HG03103 (cell line): ENCODE measurements around the gene GPR173.

Source experiments
- ATAC-seq: cut with Tn5 transposase; IDR thresholded peaks from one replicate; pipeline ENCODE4 v1.9.1; 2021; ENCODE audit warnings: low read depth; ENCODE audit not compliant: unreplicated experiment

The GPR173 gene

DNA sequence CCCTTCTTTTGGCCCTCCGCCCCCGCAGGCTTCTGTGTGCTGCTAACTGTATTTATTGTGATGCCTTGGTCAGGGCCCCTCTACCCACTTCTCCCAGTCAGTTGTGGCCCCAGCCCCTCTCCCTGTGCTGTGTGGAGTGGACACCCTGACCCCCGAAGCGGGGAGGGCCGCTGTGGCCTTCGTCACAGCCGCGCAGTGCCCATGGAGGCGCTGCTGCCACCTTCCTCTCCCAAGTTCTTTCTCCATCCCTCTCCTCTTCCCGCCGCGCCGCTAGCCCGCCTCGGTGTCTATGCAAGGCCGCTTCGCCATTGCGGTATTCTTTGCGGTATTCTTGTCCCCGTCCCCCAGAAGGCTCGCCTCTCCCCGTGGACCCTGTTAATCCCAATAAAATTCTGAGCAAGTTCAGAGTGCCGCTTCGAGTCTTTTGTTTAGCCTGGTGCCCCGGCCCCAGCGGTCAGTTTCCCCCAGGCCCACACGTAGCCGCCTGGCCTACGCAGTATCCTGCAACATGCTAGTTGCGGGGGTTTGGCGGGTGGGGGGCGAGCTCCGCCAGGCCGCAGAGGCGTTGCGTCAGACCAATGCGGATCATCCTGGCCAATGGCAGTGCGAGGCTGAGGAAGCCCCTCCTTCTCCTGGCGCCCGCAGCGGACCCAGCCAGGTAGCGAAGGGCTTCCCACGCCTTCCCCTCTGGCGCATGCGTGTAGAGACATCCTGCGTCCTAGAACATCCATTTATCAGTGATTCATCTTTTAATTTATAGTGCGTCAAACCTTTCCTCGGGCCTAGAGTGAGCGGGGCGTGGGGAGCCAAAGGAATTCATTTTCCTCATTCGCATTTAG, 39.8 kb downstream of the GPR173 start:
- no peak for ATAC-seq

DNA sequence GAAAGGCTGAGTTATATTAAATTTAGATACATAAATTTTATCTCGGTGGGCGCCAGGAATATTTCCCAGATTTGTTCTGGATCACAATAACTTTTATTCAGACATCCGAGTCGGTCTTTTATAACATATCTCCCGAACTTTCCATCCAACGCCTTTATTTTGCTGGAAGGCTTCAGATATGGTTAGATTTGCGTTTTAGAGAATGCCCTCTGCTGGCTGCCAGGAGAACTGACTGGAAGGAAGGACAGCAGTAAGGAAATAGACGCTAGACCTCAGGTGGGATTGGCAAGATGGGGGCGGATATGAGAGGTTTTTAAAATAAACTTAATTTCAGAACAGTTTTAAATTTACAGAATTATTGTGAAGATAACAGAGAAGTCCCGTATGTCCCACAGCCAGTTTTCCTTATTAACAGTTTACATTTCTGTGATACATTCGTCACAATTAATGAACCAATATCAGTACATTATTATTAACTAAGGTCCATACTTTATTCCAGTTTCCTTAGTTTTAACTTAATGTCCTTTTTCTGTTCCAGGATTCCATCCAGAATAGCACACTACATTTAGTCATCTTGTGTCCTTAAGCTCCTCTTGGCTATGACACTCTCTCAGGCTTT, 40.7 kb downstream of the GPR173 start:
- no peak for ATAC-seq

DNA sequence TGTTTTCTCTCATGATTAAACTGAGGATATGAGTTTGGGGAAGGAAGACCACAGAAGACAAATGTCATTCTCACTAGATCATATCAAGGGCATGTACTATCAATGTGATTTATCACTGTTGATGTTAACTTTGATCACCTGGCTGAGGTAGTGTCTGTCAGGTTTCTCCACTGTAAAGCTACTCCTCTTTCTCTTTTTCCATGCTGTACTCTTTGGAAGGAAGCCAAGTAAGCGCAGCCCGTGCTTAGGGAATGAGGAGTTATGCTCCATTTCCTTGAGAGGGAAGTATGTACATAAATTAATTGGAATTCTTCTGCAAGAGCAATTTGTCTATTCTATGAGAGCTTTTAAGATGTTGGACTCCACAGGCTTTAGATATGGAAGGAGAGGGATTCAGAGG, 41.3 kb downstream of the GPR173 start:
- no peak for ATAC-seq

DNA sequence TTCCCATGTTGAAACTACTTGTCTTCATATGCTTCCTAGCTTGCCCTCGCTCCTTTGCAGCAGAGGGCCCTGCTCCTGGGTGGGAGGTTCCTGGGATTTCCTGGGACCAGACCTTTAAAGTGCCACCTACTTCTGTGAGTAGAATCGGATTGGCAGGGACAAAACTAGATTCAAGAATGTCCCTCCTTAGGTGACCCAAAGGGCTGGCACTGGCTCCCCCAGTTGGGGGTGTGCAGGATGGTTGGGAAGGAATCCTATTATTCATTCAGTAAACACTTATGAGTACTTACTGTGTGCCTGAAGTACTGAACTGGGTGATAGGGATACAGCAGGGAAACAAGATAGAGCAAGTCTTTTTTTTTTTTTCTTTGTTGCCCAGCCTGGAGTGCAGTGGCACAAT, 42.8 kb downstream of the GPR173 start:
- no peak for ATAC-seq

DNA sequence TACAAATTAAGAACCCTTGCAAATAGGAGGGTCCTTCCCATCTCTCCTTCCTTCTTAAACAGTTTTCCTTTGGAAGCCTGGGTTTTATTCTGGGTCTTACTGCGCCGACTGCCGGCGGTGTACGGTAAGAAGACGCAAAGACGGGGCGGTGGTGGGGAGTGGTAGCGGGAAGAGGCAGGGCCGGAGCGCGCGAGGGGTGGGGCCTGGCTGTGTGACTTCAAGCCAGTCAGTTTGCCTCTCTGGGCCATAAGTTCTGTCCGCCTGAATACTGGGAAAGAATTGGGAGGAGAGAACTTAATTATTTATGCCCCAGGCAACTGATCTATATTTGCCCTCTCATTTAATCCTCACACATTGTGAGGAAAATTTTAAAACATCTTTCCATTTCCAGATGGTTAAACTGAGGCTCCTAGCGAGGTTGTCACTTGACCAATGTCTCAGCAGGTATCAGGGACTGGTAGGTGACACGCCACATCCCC, 44.6 kb downstream of the GPR173 start:
- ATAC-seq, result no peak

DNA sequence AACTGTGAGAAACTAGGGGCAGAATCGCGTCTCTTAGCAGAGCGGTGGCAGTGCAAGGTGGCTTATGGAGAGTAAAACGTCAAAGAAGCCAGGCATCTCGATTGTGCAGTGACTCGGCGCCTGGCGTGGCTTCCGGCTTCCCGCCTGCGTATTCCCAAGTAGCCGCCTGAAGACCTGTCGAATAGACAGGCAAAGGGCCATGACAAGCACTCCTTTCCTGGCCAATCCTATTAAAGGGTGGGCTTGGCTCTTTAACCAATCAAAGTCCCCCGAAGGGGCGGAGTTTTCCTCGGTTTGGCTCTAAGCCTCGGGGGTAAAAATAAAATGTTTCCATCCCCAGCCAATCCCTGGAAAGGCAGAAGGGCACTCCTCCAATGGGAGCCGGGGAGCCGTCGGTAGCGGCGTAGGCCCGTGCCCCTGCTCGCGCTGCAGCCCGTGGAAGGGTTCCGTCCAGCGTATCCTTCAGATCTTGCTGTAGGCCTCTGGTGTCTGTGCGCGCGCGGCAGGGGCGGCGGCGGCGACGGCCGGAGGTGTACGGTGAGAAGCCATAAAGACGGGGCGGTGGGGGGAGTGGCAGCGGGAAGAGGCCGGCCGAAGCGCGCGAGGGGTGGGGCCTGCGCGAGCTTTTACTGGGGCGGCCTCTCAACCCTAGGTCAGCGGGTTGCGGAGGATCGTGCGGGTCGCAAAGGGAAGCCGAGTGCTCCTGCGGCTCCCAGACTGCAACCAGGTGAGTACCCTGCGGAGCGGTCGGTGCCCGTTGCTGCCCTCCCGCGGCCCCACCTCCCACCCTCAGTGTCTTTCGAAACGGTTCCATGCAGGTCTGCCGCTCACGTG, 45.4 kb downstream of the GPR173 start, which contains the start of gene KANTR:
TSS of gene KANTR (plus strand) at position 395 of the 834 bp plus-strand sequence. CDS start 30,131 bp downstream, outside the sequence.
- ATAC-seq, result no peak

DNA sequence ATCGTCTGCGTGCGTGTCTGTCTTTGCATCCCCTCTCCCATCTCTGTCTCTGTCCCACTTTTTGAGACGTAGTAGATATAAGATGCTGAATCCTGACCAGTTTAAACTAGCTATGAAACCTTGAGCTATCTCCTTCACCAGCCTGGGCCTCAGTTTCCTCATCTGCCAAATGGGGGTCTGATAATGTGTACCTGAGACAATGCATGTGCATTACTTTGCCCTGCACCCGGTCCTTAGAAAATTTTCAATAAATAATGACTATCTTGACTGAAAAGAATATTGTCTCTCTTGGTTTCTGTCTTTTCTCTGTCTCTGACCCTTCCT, 46.0 kb downstream of the GPR173 start:
- ATAC-seq, result no peak

DNA sequence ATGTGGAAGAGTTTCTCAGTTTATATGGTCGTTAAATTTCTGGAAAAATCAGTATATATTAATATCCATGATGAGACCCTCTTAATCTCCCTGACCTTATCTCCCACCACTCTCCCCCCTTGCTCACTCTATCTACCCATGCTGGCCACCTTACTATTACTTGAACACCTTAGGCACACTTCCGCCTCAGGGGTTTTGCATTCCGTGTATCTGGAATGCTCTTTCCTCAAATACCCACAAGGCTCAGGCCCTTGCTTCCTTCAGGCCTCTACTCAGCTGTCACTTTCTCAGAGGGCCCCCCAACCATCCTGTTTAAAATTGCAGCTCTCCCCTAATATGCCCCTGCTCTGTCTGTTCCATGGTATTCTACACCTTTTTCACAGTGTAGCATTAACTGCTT, 47.2 kb downstream of the GPR173 start:
- no peak for ATAC-seq

DNA sequence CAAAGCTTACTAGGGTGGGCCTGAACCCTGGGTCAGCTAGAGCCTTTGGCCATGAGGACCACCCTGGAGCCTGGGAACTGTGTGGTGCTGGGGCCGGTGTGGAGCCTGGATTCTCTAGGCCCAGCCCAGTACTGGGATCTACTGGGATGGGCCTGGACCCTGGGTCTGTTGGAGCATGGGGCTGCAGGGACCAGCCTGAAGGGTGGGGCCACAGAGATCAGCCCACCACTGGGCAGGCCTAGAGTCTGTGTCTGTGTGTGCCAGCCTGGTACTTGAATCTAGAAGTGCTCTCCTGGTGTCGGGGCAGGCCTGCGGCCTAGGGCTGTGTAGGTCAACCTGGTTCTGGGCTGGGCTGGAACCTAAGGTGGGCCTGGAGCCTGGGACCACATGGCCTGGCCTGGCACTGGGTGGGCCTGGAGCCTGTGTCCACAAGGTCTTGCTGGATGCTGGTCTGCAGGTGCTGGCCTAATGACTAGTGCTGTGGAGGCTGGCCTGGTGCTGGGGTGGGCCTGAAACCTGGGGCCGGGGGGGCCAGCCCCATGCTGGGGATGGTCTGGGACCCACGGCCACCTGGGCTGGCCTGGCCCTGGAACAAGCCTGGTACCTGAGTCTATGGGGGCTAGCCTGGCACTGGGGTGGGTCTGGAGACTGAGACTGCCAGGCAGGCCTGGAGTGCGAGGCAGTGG, 66.4 kb downstream of the GPR173 start:
- no peak for ATAC-seq

DNA sequence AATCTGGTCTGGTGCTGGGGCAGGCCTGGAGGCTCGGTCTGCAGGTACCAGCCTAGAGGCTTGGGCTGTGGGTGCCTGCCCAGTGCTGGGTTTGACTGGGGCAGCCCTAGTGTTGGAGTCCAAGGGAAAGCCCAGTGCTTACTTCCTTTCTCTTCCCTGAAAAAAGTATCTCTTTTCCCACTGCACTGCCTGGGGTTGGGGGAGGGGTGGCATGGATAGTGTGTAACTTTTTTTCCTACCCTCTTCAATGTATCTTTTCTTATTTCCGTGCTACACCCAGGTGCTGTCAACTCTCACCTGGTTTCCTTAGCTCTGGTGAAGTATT, 66.9 kb downstream of the GPR173 start:
- no peak for ATAC-seq

DNA sequence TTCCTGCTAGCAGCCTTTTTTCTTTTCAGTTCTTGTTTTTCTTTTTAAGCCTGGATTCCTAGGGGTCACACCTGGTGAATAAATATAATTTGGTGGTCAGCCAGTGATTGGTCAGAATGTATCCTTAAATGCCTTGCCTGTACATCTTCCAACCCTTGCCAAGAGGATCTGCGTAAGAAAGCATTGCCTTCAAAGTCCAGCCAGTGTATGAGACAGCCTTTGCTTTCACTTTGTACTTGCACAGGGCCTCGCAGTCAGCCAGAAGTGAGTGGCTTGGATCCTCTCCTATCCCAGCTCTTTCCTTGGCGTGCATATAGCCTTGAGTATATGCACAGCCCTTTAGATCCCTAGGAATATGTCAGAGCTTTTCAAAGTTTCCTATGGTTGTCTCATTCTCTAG, 67.5 kb downstream of the GPR173 start:
- ATAC-seq, result no peak

DNA sequence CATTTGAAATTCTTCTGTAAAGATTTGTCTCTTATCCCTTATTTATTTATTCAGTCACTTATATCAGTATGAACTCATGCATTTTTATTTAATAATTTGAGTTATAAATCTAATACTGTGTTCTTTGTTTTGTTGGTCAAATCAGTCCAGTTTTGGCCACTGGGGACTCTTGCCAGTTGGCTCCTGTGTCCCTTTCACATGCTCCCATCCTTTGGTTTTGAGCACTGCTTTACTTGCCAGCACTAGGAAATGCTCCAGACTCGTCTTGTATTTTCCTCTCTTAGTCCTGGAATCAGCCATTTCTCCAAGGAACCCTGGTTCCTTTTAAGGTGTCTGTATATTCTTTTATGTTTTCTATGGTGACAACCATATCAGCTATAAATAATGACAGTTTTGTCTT, 73.4 kb downstream of the GPR173 start:
- ATAC-seq, result no peak

DNA sequence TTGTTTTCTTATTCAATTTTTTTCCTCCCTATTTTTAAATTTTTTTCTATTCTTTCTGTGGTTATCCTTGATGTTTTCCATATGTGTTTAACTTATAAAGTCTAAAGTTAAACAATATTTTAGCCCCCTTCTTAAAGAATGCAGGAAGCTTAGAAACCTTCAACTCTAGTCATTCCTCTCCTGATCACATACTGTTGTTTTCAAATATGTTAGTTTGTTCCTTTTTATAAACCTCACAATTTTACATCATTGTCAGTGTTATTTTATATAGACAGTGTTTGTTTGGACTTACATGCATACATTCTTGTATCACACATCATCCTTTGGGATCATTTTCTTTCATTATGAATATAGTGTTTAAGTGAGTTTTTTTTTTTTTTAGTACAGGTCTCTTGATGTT, 76.9 kb downstream of the GPR173 start:
- ATAC-seq, result no peak

DNA sequence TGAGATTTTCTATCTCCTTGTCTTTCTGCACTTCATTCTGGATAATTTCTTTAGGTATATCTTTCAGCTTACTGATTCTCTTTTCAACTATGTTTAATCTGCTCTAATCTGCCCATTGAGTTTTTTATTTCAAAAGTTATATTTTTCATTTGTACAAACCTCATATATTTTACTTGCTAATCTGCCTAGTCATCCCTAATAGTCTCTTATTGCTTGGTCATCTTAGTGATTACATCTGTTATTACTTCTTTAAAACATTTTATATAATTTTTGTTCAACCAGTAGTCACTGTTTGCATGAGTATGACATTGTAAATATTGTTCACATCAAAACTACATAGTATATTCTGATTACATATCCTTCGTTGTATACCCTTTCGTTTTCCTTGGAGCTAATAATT, 77.8 kb downstream of the GPR173 start:
- no peak for ATAC-seq

DNA sequence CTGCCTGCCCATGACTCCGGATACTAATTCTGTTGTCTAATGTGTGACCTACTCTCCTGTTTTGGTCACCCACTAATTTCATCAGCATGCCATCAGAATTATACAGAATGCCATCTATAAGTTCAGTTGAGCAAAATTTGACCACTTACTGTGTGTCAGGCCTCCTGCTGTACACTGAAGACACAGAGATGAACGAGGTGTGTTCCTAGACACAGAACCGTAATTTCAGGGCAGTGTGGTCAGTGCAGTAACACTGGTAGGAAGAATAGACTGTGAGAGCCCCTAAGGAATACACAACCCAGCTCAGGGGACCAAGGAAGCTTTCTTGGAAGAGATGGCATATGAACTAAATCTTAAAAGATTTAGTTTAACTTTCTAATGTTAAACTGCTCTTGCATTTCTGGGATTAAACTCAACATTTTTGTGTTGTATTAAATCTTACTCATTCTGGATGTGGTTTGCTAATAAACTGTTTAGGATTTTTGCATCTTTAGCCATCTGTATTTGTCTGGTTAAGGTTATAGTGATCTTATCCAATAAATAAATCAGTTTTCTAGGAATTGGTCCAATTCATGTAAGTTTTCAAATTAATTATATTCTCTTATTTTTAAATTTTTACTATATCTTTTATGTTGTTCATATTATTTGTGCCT, 79.6 kb downstream of the GPR173 start:
- ATAC-seq, result no peak
